PC-9 (cell line): Measurements from ENCODE around the gene CRYL1. TPM values are rescaled to one million over a fixed set of nuclear protein-coding genes. Genes with fewer than 3 reads are reported as not detected.

Experiments used
- BruUV-seq: library from RNA; stranded (reverse); fragments of 400-500 nt; replicated peaks from 2 replicates; lab custom pipeline; 2021; lab: Mats Ljungman, UMichigan
- CTCF ChIA-PET: fragments of 300-600 bp; sonication (Branson Sonifier 250); formaldehyde crosslinking; loops from one replicate; lab custom pipeline; 2022; ENCODE audit warnings: antibody characterized with exemption; lab: Charles Lee
- POLR2A ChIA-PET: fragments of 300-600 bp; sonication (Branson Sonifier 250); formaldehyde crosslinking; loops from one replicate; lab custom pipeline; 2022; ENCODE audit warnings: antibody characterized with exemption; ENCODE audit not compliant: unreplicated experiment; lab: Charles Lee
- DNase-seq, 2 experiments: peaks; one replicate each; pipeline versions ENCODE4 v3.0.0 to v3.0.0-alpha.2; 2015 to 2022; ENCODE audit warnings: mixed read lengths in 1 of 2
- H2AFZ ChIP-seq: fragments of 200-600 bp; sonication (generic); 2 replicates; pipeline ENCODE4 v1.8.1; 2017; ENCODE audit warnings: antibody characterized with exemption
- H3F3A ChIP-seq: fragments of 200-600 bp; sonication (generic); 2 replicates; pipeline ENCODE4 v1.8.1; 2017; ENCODE audit warnings: antibody characterized with exemption, mild to moderate bottlenecking, low read depth; ENCODE audit not compliant: insufficient read depth
- H3K27ac ChIP-seq: fragments of 200-600 bp; sonication (generic); 2 replicates; pipeline ENCODE4 v1.6.1; 2016; ENCODE audit warnings: mixed run types
- H3K27me3 ChIP-seq: fragments of 200-600 bp; sonication (generic); 2 replicates; pipeline ENCODE4 v1.6.1; 2016; ENCODE audit warnings: low read depth, mixed run types; ENCODE audit not compliant: insufficient read depth
- H3K36me3 ChIP-seq: fragments of 200-600 bp; sonication (generic); 2 replicates; pipeline ENCODE4 v1.6.1; 2016; ENCODE audit warnings: low read depth, mixed run types
- H3K4me1 ChIP-seq: fragments of 200-600 bp; sonication (generic); replicated peaks from 2 replicates; pipeline ENCODE4 v1.6.1; 2016; ENCODE audit warnings: mixed run types; ENCODE audit not compliant: insufficient read depth
- H3K4me2 ChIP-seq: fragments of 200-600 bp; sonication (generic); 2 replicates; pipeline ENCODE4 v1.6.1; 2017; ENCODE audit warnings: mixed run types
- H3K4me3 ChIP-seq: fragments of 200-600 bp; sonication (generic); 2 replicates; pipeline ENCODE4 v1.6.1; 2016; ENCODE audit warnings: mixed run types
- H3K79me2 ChIP-seq: fragments of 200-600 bp; sonication (generic); 2 replicates; pipeline ENCODE4 v1.6.1; 2017; ENCODE audit warnings: low read depth, mixed run types
- H3K9me2 ChIP-seq: fragments of 200-600 bp; sonication (generic); 2 replicates; pipeline ENCODE4 v1.8.1; 2017; ENCODE audit warnings: mild to moderate bottlenecking; ENCODE audit not compliant: insufficient read depth
- H3K9me3 ChIP-seq: fragments of 200-600 bp; sonication (generic); 2 replicates; pipeline ENCODE4 v1.8.1; 2016; ENCODE audit warnings: low read depth; ENCODE audit not compliant: insufficient read depth
- H4K20me1 ChIP-seq: fragments of 200-600 bp; sonication (generic); 2 replicates; pipeline ENCODE4 v1.8.1; 2017; ENCODE audit not compliant: insufficient read depth
- EZH2 ChIP-seq: fragments of 200-600 bp; sonication (generic); IDR thresholded peaks from 2 replicates; pipeline ENCODE4 v1.8.0; 2017; ENCODE audit warnings: antibody characterized with exemption, low read depth
- intact Hi-C: fragments of 100-400 bp; cut with micrococcal nuclease; formaldehyde crosslinking; loops from one replicate; pipeline ENCODE4 v1.10.0; 2022; ENCODE audit not compliant: unreplicated experiment
- total RNA-seq: library from RNA; stranded (reverse); gene quantifications from 2 replicates; pipeline ENCODE4 v1.2.3, GENCODE V29; 2021
- TF ChIP-seq, protein P1 (sequence below): fragments of 200-600 bp; sonication (generic); conservative IDR thresholded peaks from 2 replicates; pipeline ENCODE4 v1.6.1; 2017; ENCODE audit warnings: mixed run types, antibody characterized with exemption, mild to moderate bottlenecking, moderate library complexity

CRYL1 gene
- total RNA-seq, 1 experiment from 2014 or later, result 8.7 TPM

DNA sequence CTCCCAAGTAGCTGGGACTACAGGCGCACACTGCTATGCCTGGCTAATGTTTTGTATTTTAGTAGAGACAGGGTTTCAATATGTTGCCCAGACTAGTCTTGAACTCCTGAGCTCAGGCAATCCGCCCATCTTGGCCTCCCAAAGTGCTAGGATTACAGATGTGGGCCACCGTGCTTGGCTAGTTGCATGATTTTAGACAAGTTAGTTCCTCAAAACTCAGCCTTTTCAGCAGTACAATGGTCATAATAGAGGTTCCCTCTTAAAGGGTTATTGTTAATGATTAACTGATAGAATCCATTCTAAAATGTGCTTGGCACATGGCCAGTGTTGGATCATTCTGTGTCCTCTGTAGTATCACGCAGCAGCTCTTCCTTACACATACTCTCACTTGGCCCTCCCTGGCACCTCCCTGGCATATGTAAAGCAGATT lies 21.8 kb upstream of the CRYL1 start:
- Histone ChIP-seq H2AFZ (no peak overlapping the region), H3K4me2 (no peak overlapping the region), H4K20me1 (no peaks in the 10 kb centered on the region), H3K27me3 (no peaks in the 10 kb centered on the region), H3K9me3 (no peaks in the 10 kb centered on the region), H3K79me2 (no peaks in the 10 kb centered on the region), H3K27ac (no peak overlapping the region), H3K9me2 (no peaks in the 10 kb centered on the region), H3K4me1 (no peaks in the 10 kb centered on the region), H3F3A (no peaks in the 10 kb centered on the region), H3K36me3 (no peaks in the 10 kb centered on the region), H3K4me3 (no peak overlapping the region)
- POLR2A ChIA-PET, result interaction anchor here (0.6 kb wide), 1 partner anchor 54 kb away, joined by 4 read pairs; no protein-coding TSS in a partner anchor
- TF ChIP-seq, protein P1, sequence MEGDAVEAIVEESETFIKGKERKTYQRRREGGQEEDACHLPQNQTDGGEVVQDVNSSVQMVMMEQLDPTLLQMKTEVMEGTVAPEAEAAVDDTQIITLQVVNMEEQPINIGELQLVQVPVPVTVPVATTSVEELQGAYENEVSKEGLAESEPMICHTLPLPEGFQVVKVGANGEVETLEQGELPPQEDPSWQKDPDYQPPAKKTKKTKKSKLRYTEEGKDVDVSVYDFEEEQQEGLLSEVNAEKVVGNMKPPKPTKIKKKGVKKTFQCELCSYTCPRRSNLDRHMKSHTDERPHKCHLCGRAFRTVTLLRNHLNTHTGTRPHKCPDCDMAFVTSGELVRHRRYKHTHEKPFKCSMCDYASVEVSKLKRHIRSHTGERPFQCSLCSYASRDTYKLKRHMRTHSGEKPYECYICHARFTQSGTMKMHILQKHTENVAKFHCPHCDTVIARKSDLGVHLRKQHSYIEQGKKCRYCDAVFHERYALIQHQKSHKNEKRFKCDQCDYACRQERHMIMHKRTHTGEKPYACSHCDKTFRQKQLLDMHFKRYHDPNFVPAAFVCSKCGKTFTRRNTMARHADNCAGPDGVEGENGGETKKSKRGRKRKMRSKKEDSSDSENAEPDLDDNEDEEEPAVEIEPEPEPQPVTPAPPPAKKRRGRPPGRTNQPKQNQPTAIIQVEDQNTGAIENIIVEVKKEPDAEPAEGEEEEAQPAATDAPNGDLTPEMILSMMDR, result no peak
- no peak for TF ChIP-seq EZH2
- BruUV-seq, result no TSS peak
- intact Hi-C loops, result no loop called here
- DNase-seq, result no peak
- CTCF ChIA-PET, result no interaction called here

DNA sequence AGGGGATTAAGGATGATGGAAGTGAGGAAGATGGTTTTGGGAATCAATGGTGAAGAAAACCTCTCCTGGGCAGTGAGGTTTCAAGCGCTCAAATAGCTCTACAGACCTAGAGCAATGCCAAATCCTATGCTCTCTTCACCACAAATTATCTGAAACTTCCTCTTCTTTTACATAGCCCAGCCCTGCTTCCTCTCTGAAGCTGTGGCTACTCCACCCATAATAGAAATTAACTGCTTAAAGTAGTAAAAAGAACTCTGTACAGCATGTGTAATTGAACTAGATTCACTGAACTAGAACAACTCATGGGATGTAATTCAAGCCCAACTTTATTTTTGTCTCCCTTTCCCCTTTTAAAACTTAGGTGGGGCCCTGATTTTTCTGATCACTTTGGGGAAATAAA lies 20.9 kb upstream of the CRYL1 start:
- CTCF ChIA-PET, result no interaction called here
- Histone ChIP-seq H3K4me3 (no peak overlapping the region), H3F3A (no peaks in the 10 kb centered on the region), H3K4me1 (no peaks in the 10 kb centered on the region), H3K9me2 (no peaks in the 10 kb centered on the region), H3K27ac (no peak overlapping the region), H4K20me1 (no peaks in the 10 kb centered on the region), H3K27me3 (no peaks in the 10 kb centered on the region), H3K9me3 (no peaks in the 10 kb centered on the region), H3K4me2 (no peak overlapping the region), H3K36me3 (no peaks in the 10 kb centered on the region), H2AFZ (no peak overlapping the region), H3K79me2 (no peaks in the 10 kb centered on the region)
- intact Hi-C loops, result no loop called here
- TF ChIP-seq, protein P1, result no peak
- TF ChIP-seq EZH2, result no peak
- DNase-seq, result no peak
- POLR2A ChIA-PET, result no interaction called here
- BruUV-seq, result no TSS peak

DNA sequence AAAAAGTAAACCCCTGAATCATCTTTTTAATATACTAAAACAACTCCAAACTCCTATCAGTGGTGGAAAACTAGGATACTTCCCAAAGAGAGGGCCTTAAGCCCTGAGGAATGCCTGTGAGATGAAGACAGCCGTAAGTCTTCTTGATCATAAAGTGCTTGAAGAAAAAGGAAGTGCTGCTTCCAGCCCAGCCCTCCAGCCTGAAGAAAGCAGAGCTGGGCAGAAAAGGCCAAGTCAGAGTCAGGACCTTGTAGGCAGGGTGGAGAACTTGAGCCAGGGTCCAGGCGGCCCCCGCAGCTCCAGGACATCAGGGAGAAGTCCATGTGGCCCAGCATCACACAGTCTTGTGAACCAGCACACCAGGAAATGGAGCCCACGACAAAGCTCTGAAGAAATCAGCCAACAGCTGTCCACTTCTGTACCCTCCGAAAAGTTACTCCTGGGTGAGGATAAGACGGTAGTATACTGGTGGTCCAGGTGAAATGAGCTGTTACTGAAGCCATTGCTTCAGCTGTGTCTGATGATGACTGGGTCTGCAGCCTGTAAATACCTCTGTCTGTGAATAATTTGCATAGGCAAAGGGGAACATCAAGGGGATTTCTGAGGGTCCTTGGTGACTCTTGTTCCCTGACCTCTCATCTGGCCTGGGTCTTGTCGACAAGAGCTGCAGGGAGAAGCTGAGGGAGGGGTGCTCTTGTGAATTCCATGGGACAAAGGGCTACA lies 18.7 kb upstream of the CRYL1 start:
- H3K4me3 ChIP-seq, result no peak overlapping the region
- no peaks in the 10 kb centered on the region for H3K9me3 ChIP-seq
- DNase-seq, result no peak
- no peaks in the 10 kb centered on the region for H3K79me2 ChIP-seq
- H3K4me1 ChIP-seq, result no peaks in the 10 kb centered on the region
- intact Hi-C loops, result no loop called here
- no peak for TF ChIP-seq EZH2
- TF ChIP-seq, protein P1, result no peak
- no peak overlapping the region for H2AFZ ChIP-seq
- no peaks in the 10 kb centered on the region for H3F3A ChIP-seq
- no peak overlapping the region for H3K27ac ChIP-seq
- no peak overlapping the region for H3K4me2 ChIP-seq
- CTCF ChIA-PET, result no interaction called here
- no TSS peak for BruUV-seq
- no peaks in the 10 kb centered on the region for H3K9me2 ChIP-seq
- no peaks in the 10 kb centered on the region for H3K27me3 ChIP-seq
- POLR2A ChIA-PET, result no interaction called here
- H4K20me1 ChIP-seq, result no peaks in the 10 kb centered on the region
- H3K36me3 ChIP-seq, result no peaks in the 10 kb centered on the region
